Stomach (tissue), 9 donors: Measurements from ENCODE around the gene MTA3. TPM values are rescaled to one million over a fixed set of nuclear protein-coding genes. Genes with fewer than 3 reads are reported as not detected.

ENCODE experiments used
- DNase-seq, 2 donors: peaks; one replicate each; pipeline versions ENCODE4 v3.0.0 to v3.0.0-alpha.2; 2013 to 2019
- H3K27ac ChIP-seq, 5 donors: fragments of 200-600 bp in 4 of 5; sonication (generic) in 4 of 5; one replicate each; pipeline ENCODE4 v1.5.1; 2013 to 2019; ENCODE audit warnings: mild to moderate bottlenecking in 1 of 5, moderate library complexity in 1 of 5
- H3K27me3 ChIP-seq, 3 donors: fragments of 200-600 bp; sonication (generic); one replicate each; pipeline ENCODE4 v1.5.1; 2017 to 2019; ENCODE audit warnings: mixed run types in 1 of 3
- H3K36me3 ChIP-seq, 4 donors: fragments of 200-600 bp; sonication (generic); 1 replicate in 3 of 4; 2 replicates in 1 of 4; pipeline ENCODE4 v1.5.1; 2016 to 2019
- H3K4me1 ChIP-seq, 4 donors: fragments of 200-600 bp; sonication (generic); one replicate each; pipeline ENCODE4 v1.5.1; 2016 to 2019
- H3K4me3 ChIP-seq, 4 donors: fragments of 200-600 bp; sonication (generic) in 3 of 4; one replicate each; pipeline ENCODE4 v1.5.1; 2016 to 2019; ENCODE audit warnings: mild to moderate bottlenecking in 1 of 4
- H3K9me3 ChIP-seq, 4 donors: fragments of 200-600 bp; sonication (generic); one replicate each; pipeline ENCODE4 v1.5.1; 2016 to 2019
- CTCF ChIP-seq, 7 experiments: fragments of 450-650 bp in 4 of 7; fragments of 200-600 bp in 3 of 7; sonication (generic) in 3 of 7; IDR thresholded peaks; one replicate each; pipeline ENCODE4 v1.5.1; 2016 to 2019; ENCODE audit warnings: antibody characterized with exemption in 7 of 7, control low read depth in 2 of 7, mild to moderate bottlenecking in 1 of 7
- EP300 ChIP-seq: sonication (generic); formaldehyde crosslinking; IDR thresholded peaks from one replicate; pipeline ENCODE4 v1.6.1; 2017; ENCODE audit warnings: antibody characterized with exemption
- POLR2A ChIP-seq, 4 donors: fragments of 450-650 bp; IDR thresholded peaks; one replicate each; pipeline ENCODE4 v1.6.1; 2016; ENCODE audit warnings: antibody characterized with exemption in 4 of 4, control low read depth in 2 of 4, mild to moderate bottlenecking in 1 of 4, moderate library complexity in 1 of 4
- POLR2AphosphoS5 ChIP-seq, 3 donors: sonication (generic); formaldehyde crosslinking; IDR thresholded peaks; one replicate each; pipeline ENCODE4 v1.6.1; 2016; ENCODE audit warnings: antibody characterized with exemption in 3 of 3
- WGBS, 5 donors: extraction: QIAGEN DNeasy Blood & Tissue Kit in 3 of 5; methylation state at CpG; one replicate each; pipeline versions ENCODE4 v1.1.5 to v1.1.7; 2013 to 2018; 5-methylcytosine and 5-hydroxymethylcytosine counted together
- intact Hi-C: fragments of 100-400 bp; cut with DNase I; formaldehyde crosslinking; loops from one replicate; pipeline ENCODE4 v1.15.1; 2023; ENCODE audit warnings: low total_unique reads
- polyA plus RNA-seq, 3 donors: library from polyadenylated mRNA; stranded (reverse); fragments of 200-250 nt; gene quantifications; one replicate each; pipeline ENCODE4 v1.2.3, GENCODE V29; 2013
- total RNA-seq, 5 donors: library from RNA; depleted of rRNA; stranded (reverse); fragments of >200 nt; gene quantifications; one replicate each; pipeline versions ENCODE4 v1.1.0 to v1.2.3, GENCODE V29; 2014 to 2016
- donor health status: healthy with polysubstance abuse.
- donor health status: Bipolar disorder and iron deficiency.
- donor health status: healthy.

MTA3 gene
- total and polyA plus RNA-seq, 8 donors = 27.8 to 120 (median 49.1) TPM

GRCh38 chr2:42748840-42749239 is 180.4 kb downstream of the MTA3 start:
- Histone ChIP-seq H3K27me3 (no peaks in the 10 kb centered on the region), H3K9me3 (no peaks in the 10 kb centered on the region), H3K4me1 (peaks cover 0 to 6% (median 2%) of the 10 kb centered on the region in 4 donors), H3K27ac (no peak overlapping the region), H3K36me3 (peaks cover 6 to 62% (median 30%) of the 10 kb centered on the region in 4 donors), H3K4me3 (no peak overlapping the region)
- TF ChIP-seq POLR2AphosphoS5 (IDR thresholded peaks at IDR 0.05) = no peak
- TF ChIP-seq POLR2A (IDR thresholded peaks at IDR 0.05) = no peak
- TF ChIP-seq CTCF (IDR thresholded peaks at IDR 0.05) = no peak
- no peak for TF ChIP-seq EP300
- intact Hi-C loops = no loop called here
- DNase-seq = no peak
- WGBS, 5 donors = 91 to 98% (median 95%) methylated on average over 4 of the region's 4 CpGs

GRCh38 chr2:42752314-42752713 is 183.9 kb downstream of the MTA3 start:
- WGBS, 5 donors = 61 to 81% (median 74%) methylated on average over 2 of the region's 2 CpGs

GRCh38 chr2:42752816-42753813 is 184.7 kb downstream of the MTA3 start:
- DNase-seq = no peak
- no peaks in the 10 kb centered on the region for H3K9me3 ChIP-seq
- no peaks in the 10 kb centered on the region for H3K27me3 ChIP-seq
- H3K4me3 ChIP-seq = no peak overlapping the region
- peaks cover 0 to 14% (median 2%) of the 10 kb centered on the region in 4 donors for H3K4me1 ChIP-seq
- WGBS, 5 donors = 83 to 91% (median 88%) methylated on average over 24 of the region's 24 CpGs
- peaks cover 0 to 59% (median 32%) of the 10 kb centered on the region in 4 donors for H3K36me3 ChIP-seq
- TF ChIP-seq CTCF (IDR thresholded peaks at IDR 0.05) (no peak), EP300 (no peak), POLR2A (IDR thresholded peaks at IDR 0.05) (no peak), POLR2AphosphoS5 (IDR thresholded peaks at IDR 0.05) (no peak)
- intact Hi-C loops = no loop called here
- H3K27ac ChIP-seq = no peak overlapping the region

More at GRCh38 chr2:42752314-42752713, 183.9 kb downstream of the MTA3 start:
- intact Hi-C loops = no loop called here
- TF ChIP-seq POLR2A (IDR thresholded peaks at IDR 0.05) (no peak), POLR2AphosphoS5 (IDR thresholded peaks at IDR 0.05) (no peak), EP300 (no peak), CTCF (IDR thresholded peaks at IDR 0.05) (no peak)
- H3K27me3 ChIP-seq = no peaks in the 10 kb centered on the region
- H3K4me1 ChIP-seq = peaks cover 0 to 14% (median 2%) of the 10 kb centered on the region in 4 donors
- DNase-seq = peak in 1 of 2 donors; percentile 40
- H3K4me3 ChIP-seq = no peak overlapping the region
- H3K27ac ChIP-seq = no peak overlapping the region
- H3K9me3 ChIP-seq = no peaks in the 10 kb centered on the region
- peaks cover 2 to 65% (median 38%) of the 10 kb centered on the region in 4 donors for H3K36me3 ChIP-seq

GRCh38 chr2:42754021-42754775 is 185.8 kb downstream of the MTA3 start:
- 64 to 75% (median 66%) methylated on average over 9 to 11 of the region's 11 CpGs for WGBS, 5 donors
- Histone ChIP-seq H3K27ac (no peak overlapping the region), H3K27me3 (no peaks in the 10 kb centered on the region), H3K4me1 (peaks cover 0 to 14% (median 2%) of the 10 kb centered on the region in 4 donors), H3K36me3 (peaks cover 0 to 51% (median 24%) of the 10 kb centered on the region in 4 donors), H3K4me3 (no peak overlapping the region), H3K9me3 (no peaks in the 10 kb centered on the region)
- TF ChIP-seq EP300 (no peak), POLR2A (IDR thresholded peaks at IDR 0.05) (no peak)
- intact Hi-C loops = no loop called here
- DNase-seq = peak in 1 of 2 donors; percentile 41
